SK-N-SH (cell line): Measurements from ENCODE around the gene KMT5C. TPM values are rescaled to one million over a fixed set of nuclear protein-coding genes. Genes with fewer than 3 reads are reported as not detected.

Experiments used
- CTCF ChIA-PET: fragments of 300-600, 350-600 bp; formaldehyde crosslinking; extraction: SDS; loops from one replicate; lab custom pipeline; 2021; lab: Yijun Ruan, JAX
- POLR2A ChIA-PET: fragments of 350-600 bp; sonication (Branson Sonifier 250); formaldehyde crosslinking; extraction: SDS; loops from one replicate; lab custom pipeline; 2020; ENCODE audit warnings: antibody characterized with exemption, inconsistent platforms; lab: Yijun Ruan, JAX
- DNase-seq: peaks from one replicate; pipeline ENCODE4 v3.0.0; 2012
- H2AFZ ChIP-seq: fragments of 200-600 bp; sonication (generic); 2 replicates; pipeline ENCODE4 v1.8.1; 2016; ENCODE audit warnings: antibody characterized with exemption, mild to moderate bottlenecking, low read depth
- H3F3A ChIP-seq: fragments of 200-600 bp; sonication (generic); replicated peaks from 2 replicates; pipeline ENCODE3; 2016; ENCODE audit warnings: antibody characterized with exemption, mild to moderate bottlenecking; ENCODE audit not compliant: insufficient read depth
- H3K27ac ChIP-seq, 2 experiments: fragments of 200-500 bp in 1 of 2; fragments of 200-600 bp in 1 of 2; sonication (Bioruptor generic) in 1 of 2; sonication (generic), shearing (Covaris generic) in 1 of 2; 2 replicates each; pipeline versions ENCODE4 v1.5.1 to v1.6.1; 2014 to 2016; ENCODE audit warnings: low read depth in 2 of 2, inconsistent platforms in 1 of 2, low read length in 1 of 2, mild to moderate bottlenecking in 1 of 2, mixed read lengths in 1 of 2
- H3K27me3 ChIP-seq: fragments of 200-600 bp; sonication (generic), shearing (Covaris generic); 2 replicates; pipeline ENCODE4 v1.6.1; 2016; ENCODE audit warnings: mixed run types; ENCODE audit not compliant: insufficient read depth
- H3K36me3 ChIP-seq, 2 experiments: fragments of 200-500 bp in 1 of 2; fragments of 200-600 bp in 1 of 2; sonication (Bioruptor generic) in 1 of 2; sonication (generic) in 1 of 2; replicated peaks in 1 of 2; 2 replicates each; pipeline versions ENCODE3 to v1.5.1; 2014 to 2016; ENCODE audit warnings: low read length in 1 of 2, mild to moderate bottlenecking in 1 of 2; ENCODE audit not compliant: insufficient read depth in 2 of 2, control insufficient read depth in 1 of 2
- H3K4me1 ChIP-seq, 2 experiments: fragments of 200-500 bp in 1 of 2; fragments of 200-600 bp in 1 of 2; sonication (Bioruptor generic) in 1 of 2; sonication (generic), shearing (Covaris generic) in 1 of 2; 2 replicates each; pipeline versions ENCODE4 v1.5.1 to v1.6.1; 2014 to 2016; ENCODE audit warnings: low read depth in 1 of 2, low read length in 1 of 2, mixed run types in 1 of 2; ENCODE audit not compliant: insufficient read depth in 2 of 2, control insufficient read depth in 1 of 2
- H3K4me2 ChIP-seq: fragments of 200-600 bp; sonication (generic), shearing (Covaris generic); 2 replicates; pipeline ENCODE4 v1.6.1; 2017; ENCODE audit warnings: mixed run types
- H3K4me3 ChIP-seq, 2 experiments: fragments of 200-500 bp in 1 of 2; fragments of 200-600 bp in 1 of 2; sonication (Bioruptor generic) in 1 of 2; sonication (generic), shearing (Covaris generic) in 1 of 2; 2 replicates each; pipeline versions ENCODE4 v1.5.1 to v1.8.1; 2014 to 2016; ENCODE audit warnings: low read depth in 2 of 2, inconsistent platforms in 1 of 2, low read length in 1 of 2, mild to moderate bottlenecking in 1 of 2, mixed read lengths in 1 of 2, moderate library complexity in 1 of 2
- H3K79me2 ChIP-seq: fragments of 200-600 bp; sonication (generic); 2 replicates; pipeline ENCODE4 v1.8.1; 2017; ENCODE audit warnings: mild to moderate bottlenecking; ENCODE audit not compliant: insufficient read depth
- H3K9ac ChIP-seq: fragments of 200-600 bp; sonication (generic); 2 replicates; pipeline ENCODE4 v1.6.1; 2017; ENCODE audit warnings: mixed run types
- H3K9me2 ChIP-seq: fragments of 200-600 bp; sonication (generic); 2 replicates; pipeline ENCODE4 v1.6.1; 2017; ENCODE audit warnings: mixed run types
- H3K9me3 ChIP-seq: fragments of 200-600 bp; sonication (generic); 2 replicates; pipeline ENCODE4 v1.6.1; 2017; ENCODE audit warnings: mixed run types, mild to moderate bottlenecking, moderate library complexity
- H4K20me1 ChIP-seq: fragments of 200-600 bp; sonication (generic); 2 replicates; pipeline ENCODE4 v1.6.1; 2017; ENCODE audit warnings: mild to moderate bottlenecking, mixed run types; ENCODE audit not compliant: insufficient read depth
- CTCF ChIP-seq: fragments of 200-600 bp; sonication (generic); IDR thresholded peaks from 2 replicates; pipeline ENCODE4 v1.6.1; 2017; ENCODE audit warnings: antibody characterized with exemption, mild to moderate bottlenecking, moderate library complexity
- EP300 ChIP-seq, 2 experiments: IDR thresholded peaks; 2 replicates each; pipeline versions ENCODE4 v1.4.0 to v1.6.1; 2012; ENCODE audit warnings: borderline replicate concordance in 1 of 2, low read depth in 1 of 2, low read length in 1 of 2
- FOXJ3 ChIP-seq: sonication (generic); formaldehyde crosslinking; IDR thresholded peaks from 2 replicates; pipeline ENCODE4 v1.5.1; 2020; ENCODE audit warnings: mild to moderate bottlenecking, missing genetic modification reagents
- FOXM1 ChIP-seq: IDR thresholded peaks from 2 replicates; pipeline ENCODE4 v1.4.0; 2012; ENCODE audit warnings: low read depth, mild to moderate bottlenecking
- IRF3 ChIP-seq: fragments of 150-350 bp; IDR thresholded peaks from 2 replicates; pipeline ENCODE4 v1.6.1; 2016; ENCODE audit warnings: mild to moderate bottlenecking, low read depth, low read length
- JUND ChIP-seq: IDR thresholded peaks from 2 replicates; pipeline ENCODE4 v1.4.0; 2012
- MEF2A ChIP-seq: IDR thresholded peaks from 2 replicates; pipeline ENCODE4 v1.4.0; 2012; ENCODE audit warnings: low read depth, borderline replicate concordance
- NFIC ChIP-seq: IDR thresholded peaks from 2 replicates; pipeline ENCODE4 v1.4.0; 2012; ENCODE audit warnings: borderline replicate concordance
- NRF1 ChIP-seq: IDR thresholded peaks from 2 replicates; pipeline ENCODE4 v1.6.1; 2012; ENCODE audit warnings: low read depth, mild to moderate bottlenecking, low read length
- SMC3 ChIP-seq: IDR thresholded peaks from 2 replicates; pipeline ENCODE4 v1.6.1; 2012; ENCODE audit warnings: low read depth, low read length, improper control_type of control experiment
- TAF1 ChIP-seq: IDR thresholded peaks from 2 replicates; pipeline ENCODE4 v1.6.1; 2012; ENCODE audit warnings: low read depth, mild to moderate bottlenecking, low read length, moderate library complexity, borderline replicate concordance
- USF1 ChIP-seq: IDR thresholded peaks from 2 replicates; pipeline ENCODE4 v1.4.0; 2012; ENCODE audit warnings: low read depth, borderline replicate concordance
- WGBS: methylation state at CpG from one replicate; pipeline ENCODE4 v1.1.6; 2017; ENCODE audit warnings: low lambda C conversion rate; 5-methylcytosine and 5-hydroxymethylcytosine counted together
- polyA plus RNA-seq, 3 experiments: library from polyadenylated mRNA; depleted of rRNA; stranded (reverse); fragments of >200 nt; gene quantifications; 2 replicates each; pipeline ENCODE4 v1.2.3, GENCODE V29; 2012
- TF ChIP-seq, protein P1 (sequence below): IDR thresholded peaks from 2 replicates; pipeline ENCODE4 v1.6.1; 2012; ENCODE audit warnings: mild to moderate bottlenecking, low read depth, low read length, moderate library complexity

KMT5C gene
- polyA plus RNA-seq, 1 of the 3 experiments (the other 2 are of a cell fraction) = 14.0 TPM

DNA sequence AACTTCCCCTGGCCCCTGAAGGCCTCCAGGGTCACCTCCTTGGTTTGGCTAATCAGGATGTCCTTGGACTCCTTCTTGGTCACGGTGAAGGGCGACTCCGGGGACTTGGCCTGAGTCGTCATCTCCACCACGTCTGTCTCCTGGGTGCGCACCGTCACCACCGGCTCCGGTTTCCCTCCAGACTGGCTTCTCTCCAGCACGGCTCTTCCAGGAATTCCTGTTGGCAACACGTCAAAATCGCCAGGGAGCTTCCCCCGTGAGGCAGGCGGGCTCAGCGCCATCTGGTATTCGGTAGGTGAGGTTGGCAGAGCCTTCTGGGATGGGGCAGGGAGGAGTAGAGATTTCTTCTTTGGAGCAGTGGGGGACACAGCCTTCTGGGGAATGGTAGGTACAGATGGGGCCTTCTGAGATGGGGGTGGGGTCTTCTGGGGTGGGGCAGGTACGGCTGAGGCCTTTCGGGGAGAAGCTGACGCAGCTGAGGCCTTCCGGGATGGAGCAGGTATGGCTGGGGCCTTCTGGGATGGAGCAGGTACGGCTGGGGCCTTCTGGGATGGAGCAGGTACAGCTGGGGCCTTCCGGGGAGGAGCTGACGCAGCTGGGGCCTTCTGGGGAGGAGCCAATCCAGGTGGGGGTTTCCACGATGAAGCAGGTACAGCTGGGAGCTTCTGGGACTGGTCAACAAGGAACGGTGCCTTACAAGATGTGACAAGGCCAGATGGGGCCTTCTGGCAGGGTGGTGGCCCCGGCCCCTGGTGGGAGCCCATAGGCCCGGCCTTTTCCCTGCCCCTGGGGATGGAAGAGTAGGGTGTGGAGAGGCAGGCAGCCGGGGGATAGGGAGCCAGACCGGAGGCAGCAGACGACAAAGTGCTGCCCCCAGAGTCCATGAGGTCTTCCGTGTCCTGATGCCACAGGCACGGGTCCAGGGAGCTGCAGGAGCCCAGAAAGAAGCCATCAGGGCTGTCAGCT, 19.6 kb downstream of the KMT5C start:
- no peak overlapping the region for H2AFZ ChIP-seq
- TF ChIP-seq, protein P1, sequence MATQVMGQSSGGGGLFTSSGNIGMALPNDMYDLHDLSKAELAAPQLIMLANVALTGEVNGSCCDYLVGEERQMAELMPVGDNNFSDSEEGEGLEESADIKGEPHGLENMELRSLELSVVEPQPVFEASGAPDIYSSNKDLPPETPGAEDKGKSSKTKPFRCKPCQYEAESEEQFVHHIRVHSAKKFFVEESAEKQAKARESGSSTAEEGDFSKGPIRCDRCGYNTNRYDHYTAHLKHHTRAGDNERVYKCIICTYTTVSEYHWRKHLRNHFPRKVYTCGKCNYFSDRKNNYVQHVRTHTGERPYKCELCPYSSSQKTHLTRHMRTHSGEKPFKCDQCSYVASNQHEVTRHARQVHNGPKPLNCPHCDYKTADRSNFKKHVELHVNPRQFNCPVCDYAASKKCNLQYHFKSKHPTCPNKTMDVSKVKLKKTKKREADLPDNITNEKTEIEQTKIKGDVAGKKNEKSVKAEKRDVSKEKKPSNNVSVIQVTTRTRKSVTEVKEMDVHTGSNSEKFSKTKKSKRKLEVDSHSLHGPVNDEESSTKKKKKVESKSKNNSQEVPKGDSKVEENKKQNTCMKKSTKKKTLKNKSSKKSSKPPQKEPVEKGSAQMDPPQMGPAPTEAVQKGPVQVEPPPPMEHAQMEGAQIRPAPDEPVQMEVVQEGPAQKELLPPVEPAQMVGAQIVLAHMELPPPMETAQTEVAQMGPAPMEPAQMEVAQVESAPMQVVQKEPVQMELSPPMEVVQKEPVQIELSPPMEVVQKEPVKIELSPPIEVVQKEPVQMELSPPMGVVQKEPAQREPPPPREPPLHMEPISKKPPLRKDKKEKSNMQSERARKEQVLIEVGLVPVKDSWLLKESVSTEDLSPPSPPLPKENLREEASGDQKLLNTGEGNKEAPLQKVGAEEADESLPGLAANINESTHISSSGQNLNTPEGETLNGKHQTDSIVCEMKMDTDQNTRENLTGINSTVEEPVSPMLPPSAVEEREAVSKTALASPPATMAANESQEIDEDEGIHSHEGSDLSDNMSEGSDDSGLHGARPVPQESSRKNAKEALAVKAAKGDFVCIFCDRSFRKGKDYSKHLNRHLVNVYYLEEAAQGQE = no peak
- TF ChIP-seq USF1 (no peak), TAF1 (no peak), FOXJ3 (no peak), EP300 (IDR thresholded peaks at IDR 0.05; ENCODE audit: borderline replicate concordance in 1 of 2, low read depth in 1 of 2, low read length in 1 of 2) (no peak), NRF1 (no peak), IRF3 (no peak), NFIC (no peak), JUND (no peak)
- no peak overlapping the region for H3K9ac ChIP-seq
- CTCF ChIA-PET = interaction anchor here (1.1 to 1.6 kb wide), 2 partner anchors 10 to 57 kb away, joined by 3 read pairs; no protein-coding TSS in a partner anchor
- no peaks in the 10 kb centered on the region for H3K9me3 ChIP-seq
- WGBS = 83% methylated on average over 22 of the region's 32 CpGs
- H3F3A ChIP-seq = peaks cover 9% of the 10 kb centered on the region
- H3K27ac ChIP-seq = no peak overlapping the region
- no peaks in the 10 kb centered on the region for H3K9me2 ChIP-seq
- H3K4me3 ChIP-seq = no peak overlapping the region
- no peak overlapping the region for H3K4me2 ChIP-seq
- peaks cover 19% of the 10 kb centered on the region for H3K27me3 ChIP-seq
- no peaks in the 10 kb centered on the region for H3K79me2 ChIP-seq
- no peak for DNase-seq
- peaks cover 0 to 10% of the 10 kb centered on the region in 2 experiments; a peak in 1 of 4 replicates for H3K4me1 ChIP-seq
- H4K20me1 ChIP-seq = no peaks in the 10 kb centered on the region
- POLR2A ChIA-PET = interaction anchor here (1.0 kb wide), 1 partner anchor 41 kb away, joined by 3 read pairs; no protein-coding TSS in a partner anchor
- H3K36me3 ChIP-seq = no peaks in the 10 kb centered on the region

GRCh38 chr19:55360902-55361301, 21.2 kb downstream of the KMT5C start:
- Histone ChIP-seq H3K36me3 (no peaks in the 10 kb centered on the region), H3F3A (peaks cover 11% of the 10 kb centered on the region), H3K79me2 (no peaks in the 10 kb centered on the region), H3K27ac (no peak overlapping the region), H4K20me1 (no peaks in the 10 kb centered on the region), H3K4me2 (no peak overlapping the region), H3K4me1 (peaks cover 0 to 4% of the 10 kb centered on the region in 2 experiments; a peak in 1 of 4 replicates), H3K27me3 (peaks cover 6% of the 10 kb centered on the region; the same call in 1 of the 2 replicates), H3K9ac (no peak overlapping the region), H3K9me2 (no peaks in the 10 kb centered on the region), H3K4me3 (no peak overlapping the region), H3K9me3 (no peaks in the 10 kb centered on the region), H2AFZ (no peak overlapping the region)
- TF ChIP-seq CTCF (no peak), SMC3 (no peak), FOXM1 (no peak), MEF2A (no peak)
- CTCF ChIA-PET = no interaction called here
- POLR2A ChIA-PET = no interaction called here
- no peak for DNase-seq
- 92% methylated on average over 13 of the region's 16 CpGs for WGBS
